GM12878 (cell line): Measurements from ENCODE around the gene LIPG. TPM values are rescaled to one million over a fixed set of nuclear protein-coding genes. Genes with fewer than 3 reads are reported as not detected.

Experiments
- ATAC-seq: fragments of 200-7000 bp; cut with Tn5 transposase; 3 replicates; pipeline ENCODE4 v1.9.1; 2020; ENCODE audit warnings: mild to moderate bottlenecking, moderate library complexity
- BruUV-seq: library from RNA; stranded (reverse); fragments of 400-500 nt; replicated peaks from 2 replicates; lab custom pipeline; 2021; lab: Mats Ljungman, UMichigan
- CTCF ChIA-PET: fragments of 300-600 bp; sonication (Branson Sonifier 250); formaldehyde crosslinking; extraction: SDS; loops from one replicate; lab custom pipeline; 2021; ENCODE audit warnings: inconsistent platforms; lab: Yijun Ruan, JAX
- POLR2A ChIA-PET: fragments of 350-600 bp; formaldehyde crosslinking; extraction: SDS; loops from one replicate; lab custom pipeline; 2021; ENCODE audit warnings: inconsistent platforms; lab: Charles Lee
- RAD21 ChIA-PET: fragments of 300-600 bp; sonication (Branson Sonifier 250); formaldehyde crosslinking; loops from one replicate; lab custom pipeline; 2023; ENCODE audit warnings: antibody characterized with exemption; ENCODE audit not compliant: unreplicated experiment; lab: Charles Lee
- SMC1A ChIA-PET: fragments of 300-600 bp; sonication (Branson Sonifier 250); formaldehyde crosslinking; loops from one replicate; lab custom pipeline; 2023; ENCODE audit not compliant: unreplicated experiment, uncharacterized antibody; lab: Charles Lee
- DNase-seq: peaks from one replicate; pipeline ENCODE4 v3.0.0-alpha.2; 2011; ENCODE audit warnings: low read depth, low spot score
- FAIRE-seq: peaks from 3 replicates; lab custom pipeline; 2011; peaks lifted over from hg19 to GRCh38; lab: Jason Lieb, UNC
- H2AFZ ChIP-seq: 2 replicates; pipeline ENCODE4 v1.6.0; 2011; ENCODE audit warnings: low read depth, low read length, control low read depth; ENCODE audit not compliant: control insufficient read depth
- H3K27ac ChIP-seq: 2 replicates; pipeline ENCODE4 v1.5.1; 2011; ENCODE audit warnings: control low read depth; ENCODE audit not compliant: control insufficient read depth, insufficient read depth
- H3K27me3 ChIP-seq, 2 experiments: replicated peaks in 1 of 2; 2 replicates each; pipeline versions ENCODE4 v1.6.0 to v1.6.1; 2011; ENCODE audit warnings: low read length in 1 of 2; ENCODE audit not compliant: control insufficient read depth in 2 of 2, insufficient read depth in 2 of 2
- H3K36me3 ChIP-seq, 2 experiments: 2 replicates each; pipeline ENCODE4 v1.5.1; 2011; ENCODE audit warnings: low read length in 1 of 2; ENCODE audit not compliant: control insufficient read depth in 2 of 2, insufficient read depth in 2 of 2
- H3K4me1 ChIP-seq: 2 replicates; pipeline ENCODE4 v1.6.1; 2011; ENCODE audit warnings: mild to moderate bottlenecking, low read length, moderate library complexity, mixed read lengths; ENCODE audit not compliant: control insufficient read depth, insufficient read depth
- H3K4me2 ChIP-seq: 2 replicates; pipeline ENCODE4 v1.6.0; 2011; ENCODE audit warnings: control low read depth; ENCODE audit not compliant: control insufficient read depth, insufficient read depth
- H3K4me3 ChIP-seq: fragments of 200-600 bp; sonication (generic); 2 replicates; pipeline ENCODE4 v1.5.1; 2016
- H3K79me2 ChIP-seq: 2 replicates; pipeline ENCODE4 v1.6.0; 2011; ENCODE audit warnings: low read length; ENCODE audit not compliant: control insufficient read depth, insufficient read depth
- H3K9ac ChIP-seq: 2 replicates; pipeline ENCODE4 v1.8.0; 2011; ENCODE audit warnings: low read length, control low read depth, mixed read lengths; ENCODE audit not compliant: control insufficient read depth, insufficient read depth
- H3K9me3 ChIP-seq: replicated peaks from 3 replicates; pipeline ENCODE4 v1.5.1; 2011; ENCODE audit warnings: mild to moderate bottlenecking, low read length; ENCODE audit not compliant: control insufficient read depth, insufficient read depth
- H4K20me1 ChIP-seq: 2 replicates; pipeline ENCODE4 v1.6.0; 2011; ENCODE audit not compliant: control insufficient read depth, insufficient read depth
- ATF7 ChIP-seq: fragments of 450-650 bp; IDR thresholded peaks from 2 replicates; pipeline ENCODE4 v1.6.1; 2016; ENCODE audit warnings: low read depth, mild to moderate bottlenecking
- ELK1 ChIP-seq: IDR thresholded peaks from 2 replicates; pipeline ENCODE4 v1.6.1; 2012; ENCODE audit warnings: low read depth, low read length, improper control_type of control experiment
- ESRRA ChIP-seq: IDR thresholded peaks from 2 replicates; pipeline ENCODE4 v1.6.1; 2012; ENCODE audit warnings: mild to moderate bottlenecking, low read length, improper control_type of control experiment
- EZH2 ChIP-seq: IDR thresholded peaks from 2 replicates; pipeline ENCODE4 v1.6.1; 2012; ENCODE audit warnings: low read depth, mild to moderate bottlenecking, control low read depth, inconsistent platforms, low read length, borderline replicate concordance; ENCODE audit not compliant: control insufficient read depth
- HSF1 ChIP-seq: fragments of 150-350 bp; IDR thresholded peaks from 2 replicates; pipeline ENCODE4 v1.6.1; 2014; ENCODE audit warnings: mild to moderate bottlenecking, low read depth, low read length
- IRF5 ChIP-seq: fragments of 450-650 bp; IDR thresholded peaks from 2 replicates; pipeline ENCODE4 v1.6.1; 2017; ENCODE audit warnings: borderline replicate concordance
- MTA2 ChIP-seq: fragments of 450-650 bp; IDR thresholded peaks from 2 replicates; pipeline ENCODE4 v1.6.1; 2016; ENCODE audit warnings: low read depth, mild to moderate bottlenecking, moderate library complexity
- MXI1 ChIP-seq: fragments of 150-350 bp; IDR thresholded peaks from 2 replicates; pipeline ENCODE4 v1.6.1; 2011; ENCODE audit warnings: low read depth, mild to moderate bottlenecking, inconsistent platforms, low read length, improper control_type of control experiment
- NBN ChIP-seq: fragments of 450-650 bp; IDR thresholded peaks from 2 replicates; pipeline ENCODE4 v1.6.1; 2016
- NFYA ChIP-seq: IDR thresholded peaks from 2 replicates; pipeline ENCODE4 v1.6.1; 2011; ENCODE audit warnings: low read depth, mild to moderate bottlenecking, low read length, improper control_type of control experiment, borderline replicate concordance
- RELA ChIP-seq: fragments of 450-650 bp; IDR thresholded peaks from 2 replicates; pipeline ENCODE4 v1.8.0; 2014; ENCODE audit warnings: borderline replicate concordance; ENCODE audit not compliant: partially characterized antibody
- USF1 ChIP-seq: IDR thresholded peaks from 2 replicates; pipeline ENCODE4 v1.6.1; 2011; ENCODE audit warnings: borderline replicate concordance, low read depth, mild to moderate bottlenecking, moderate library complexity, mixed read lengths, low read length; ENCODE audit not compliant: insufficient read depth; ENCODE audit errors: extremely low read length
- WGBS: methylation state at CpG from one replicate; pipeline ENCODE4 v1.1.6; 2016; ENCODE audit warnings: low lambda C conversion rate; ENCODE audit not compliant: insufficient replicate concordance, insufficient coverage; ENCODE audit errors: missing lambda C conversion rate; 5-methylcytosine and 5-hydroxymethylcytosine counted together
- in situ Hi-C: fragments of 300-500 bp; cut with MboI; formaldehyde crosslinking; loops from 9 replicates; pipeline ENCODE4 v1.14.3; 2018; ENCODE audit warnings: mixed read lengths
- intact Hi-C: fragments of 100-400 bp; cut with micrococcal nuclease; formaldehyde crosslinking; loops from one replicate; pipeline ENCODE4 v1.14.2; 2022; ENCODE audit not compliant: unreplicated experiment
- polyA plus RNA-seq, 11 experiments: library from polyadenylated mRNA; depleted of rRNA in 4 of 11; unstranded in 6 of 11; stranded (reverse) in 5 of 11; fragments of >200 nt; fragmentation: Nextera tagmentation in 4 of 11; fragmentation: Illumina TruSeq in 1 of 11; extraction: Ambion mirVana in 4 of 11; extraction: Trizol in 1 of 11; gene quantifications; 1 replicate in 1 of 11; 2 replicates in 10 of 11; pipeline versions ENCODE4 v1.2.1 to v1.2.3, GENCODE V29; 2011 to 2016; ENCODE audit warnings: inconsistent platforms in 2 of 11, missing spikeins in 2 of 11, low read depth in 1 of 11
- total RNA-seq, 4 experiments: library from RNA; depleted of rRNA in 3 of 4; stranded (reverse); fragments of >200 nt in 3 of 4; fragmentation: Illumina TruSeq in 1 of 4; extraction: Trizol in 1 of 4; gene quantifications; 2 replicates each; pipeline versions ENCODE4 v1.2.1 to v1.2.3, GENCODE V29; 2013 to 2021

Gene LIPG
- total and polyA plus RNA-seq, 10 of the 15 experiments (the other 5 are each of a cell fraction or from before 2014, with no cell fraction given), result 0.04 to 0.55 (median 0.18) TPM; not detected in 1

- POLR2A ChIA-PET, result interaction anchor here (0.6 kb wide), 1 partner anchor 16 kb away, joined by 3 read pairs; no protein-coding TSS in a partner anchor
- CTCF ChIA-PET, result no interaction called here
- H3K79me2 ChIP-seq, result no peaks in the 10 kb centered on the region
- no peaks in the 10 kb centered on the region for H4K20me1 ChIP-seq
- no peak overlapping the region for H3K4me2 ChIP-seq
- SMC1A ChIA-PET, result no interaction called here
- H3K9me3 ChIP-seq, result no peaks in the 10 kb centered on the region
- ATAC-seq (no peak), DNase-seq (no peak)
- no peak overlapping the region for H3K9ac ChIP-seq
- H3K4me3 ChIP-seq, result no peak overlapping the region
- BruUV-seq, result no TSS peak
- no peak overlapping the region for H2AFZ ChIP-seq
- no peaks in the 10 kb centered on the region for H3K36me3 ChIP-seq
- WGBS, result 40% methylated on average over 5 of the region's 5 CpGs
- RAD21 ChIA-PET, result no interaction called here
- H3K4me1 ChIP-seq, result no peaks in the 10 kb centered on the region
- in situ Hi-C loops, result no loop called here
- TF ChIP-seq NFYA, result no peak
- no peak for TF ChIP-seq EZH2
- TF ChIP-seq RELA, result no peak
- no peak for TF ChIP-seq MTA2
- TF ChIP-seq, all 136 proteins: peak for 0
- intact Hi-C loops, result no loop called here
- Histone ChIP-seq H3K27me3 (peaks cover 0 to 2% of the 10 kb centered on the region in 2 experiments; a peak in 1 of 4 replicates), H3K27ac (no peak overlapping the region)
- FAIRE-seq, result no peak
These were observed 9.0 kb downstream of the LIPG start for GRCh38 chr18:49570836-49571235.

- ChIA-PET SMC1A (no interaction called here), POLR2A (no interaction called here), CTCF (no interaction called here), RAD21 (no interaction called here)
- DNase-seq (no peak), FAIRE-seq (no peak), ATAC-seq (no peak)
- intact Hi-C loops, result no loop called here
- Histone ChIP-seq H3K27ac (no peak overlapping the region), H3K9ac (no peak overlapping the region), H4K20me1 (no peaks in the 10 kb centered on the region), H3K4me2 (no peak overlapping the region), H3K79me2 (no peaks in the 10 kb centered on the region), H3K27me3 (no peaks in the 10 kb centered on the region; a peak in 1 of 4 replicates), H2AFZ (no peak overlapping the region), H3K4me1 (no peaks in the 10 kb centered on the region), H3K9me3 (no peaks in the 10 kb centered on the region), H3K36me3 (no peaks in the 10 kb centered on the region), H3K4me3 (no peak overlapping the region)
- 59% methylated on average over 11 of the region's 11 CpGs for WGBS
- BruUV-seq, result no TSS peak
- in situ Hi-C loops, result no loop called here
- TF ChIP-seq HSF1 (no peak), ESRRA (no peak), NBN (no peak), MXI1 (no peak), USF1 (no peak), ATF7 (no peak), ELK1 (no peak), IRF5 (no peak)
These were observed 10.9 kb downstream of the LIPG start for GRCh38 chr18:49572611-49573345.
